HG02840 (cell line): Measurements from ENCODE around the gene EBLN2.

Experiments used
- ATAC-seq: cut with Tn5 transposase; IDR thresholded peaks from one replicate; pipeline ENCODE4 v1.9.1; 2021; ENCODE audit warnings: mild to moderate bottlenecking, moderate library complexity, moderate number of reproducible peaks; ENCODE audit not compliant: unreplicated experiment, low FRiP score

EBLN2 gene

DNA sequence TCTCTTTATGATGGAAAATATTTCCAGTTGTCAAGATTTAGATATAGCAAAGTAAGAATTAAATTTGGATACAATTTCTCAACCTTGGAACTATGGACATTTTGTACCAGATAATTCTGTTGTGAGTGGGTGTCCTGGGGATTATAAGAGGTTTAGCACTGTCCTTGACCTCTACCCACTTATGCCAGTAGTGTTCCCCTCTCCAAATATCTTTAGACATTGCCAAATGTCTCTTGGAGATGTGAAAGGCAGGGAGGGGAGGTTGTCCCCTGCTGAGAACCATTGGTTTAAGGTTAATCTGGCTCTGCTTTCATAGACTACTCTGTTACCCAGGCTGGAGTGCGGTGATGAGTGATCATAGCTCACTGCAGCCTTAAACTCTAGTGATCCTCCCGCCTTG lies at the start of gene EBLN2:
TSS of gene EBLN2 (plus strand) at position 244 of the 400 bp plus-strand sequence. CDS start 423 bp downstream, outside the sequence.
- no peak for ATAC-seq

GRCh38 chr3:73018298-73018697 lies 43.2 kb upstream of the EBLN2 start:
- ATAC-seq = no peak

GRCh38 chr3:73018790-73019441 lies 42.5 kb upstream of the EBLN2 start:
- ATAC-seq = no peak

- ATAC-seq = no peak
Observed at GRCh38 chr3:73021301-73021835, 40.1 kb upstream of the EBLN2 start.

GRCh38 chr3:73024836-73025235 lies 36.6 kb upstream of the EBLN2 start:
- no peak for ATAC-seq

DNA sequence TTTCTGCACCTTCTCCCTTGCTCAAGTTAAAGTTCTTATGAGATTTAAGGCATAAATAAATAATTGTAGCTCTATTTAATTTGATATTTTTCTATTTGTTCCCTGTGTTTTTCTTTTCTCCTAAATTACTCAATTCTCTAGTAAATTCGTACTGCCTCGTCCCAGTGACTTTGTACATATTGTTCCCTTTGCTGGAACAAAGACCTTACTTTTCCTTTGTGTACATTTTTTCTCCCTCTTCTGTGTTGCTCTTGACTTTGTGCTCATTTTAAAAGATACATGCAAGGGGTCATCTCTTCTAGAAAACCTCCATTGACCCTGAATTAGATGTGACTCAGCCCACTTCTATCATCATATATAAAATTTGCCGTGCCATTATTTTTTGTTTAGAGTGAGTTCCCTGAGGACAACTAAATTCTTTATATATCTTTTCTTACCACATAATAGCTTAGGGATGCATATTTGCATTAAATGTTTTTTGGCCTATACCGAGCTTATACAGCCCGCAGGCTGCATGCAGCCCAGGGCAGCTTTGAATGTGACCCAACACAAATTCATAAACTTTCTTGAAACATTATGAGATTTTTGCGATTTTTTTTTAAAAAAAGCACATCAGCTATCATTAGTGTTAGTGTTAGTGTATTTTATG lies 35.2 kb upstream of the EBLN2 start:
- ATAC-seq = no peak

DNA sequence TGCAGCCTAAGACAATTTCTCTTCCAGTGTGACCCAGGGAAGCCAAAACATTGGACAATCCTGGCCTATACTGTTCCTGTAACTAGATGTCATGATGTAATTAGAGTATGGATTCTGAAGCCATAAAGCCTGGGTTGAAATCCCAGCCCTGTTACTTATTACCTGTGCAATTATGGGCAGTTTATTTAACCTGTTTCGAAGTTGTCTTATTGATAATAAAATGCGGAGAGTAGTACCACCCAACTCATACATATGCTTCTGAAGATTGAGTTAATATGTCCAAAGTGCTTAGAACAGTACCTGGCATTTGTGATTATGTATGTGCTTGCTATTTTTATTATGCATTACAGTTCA lies 34.7 kb upstream of the EBLN2 start:
- ATAC-seq = no peak

DNA sequence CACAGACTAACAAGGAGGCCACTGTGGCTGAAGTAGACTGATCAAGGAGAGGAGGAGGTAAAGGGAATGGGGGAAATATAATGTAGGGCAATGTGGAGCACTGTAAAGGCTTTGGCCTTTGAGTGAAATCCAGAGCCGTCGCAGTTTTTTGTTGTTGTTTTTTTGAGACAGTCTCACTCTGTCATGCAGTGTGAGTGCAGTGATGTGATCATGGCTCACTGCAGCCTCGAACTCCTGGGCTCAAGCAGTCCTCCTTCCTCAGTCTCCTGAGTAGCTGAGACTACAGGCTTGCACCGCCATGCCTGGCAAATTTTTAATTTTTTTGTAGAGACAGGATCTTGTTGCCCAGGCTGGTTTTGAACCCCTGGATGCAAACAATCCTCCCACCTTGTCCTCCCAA lies 32.7 kb upstream of the EBLN2 start:
- no peak for ATAC-seq

- ATAC-seq = no peak
Observed at GRCh38 chr3:73029321-73029796, 32.1 kb upstream of the EBLN2 start.

- no peak for ATAC-seq
Observed at GRCh38 chr3:73030073-73030597, 31.3 kb upstream of the EBLN2 start.

- no peak for ATAC-seq
Observed at GRCh38 chr3:73031573-73032103, 29.8 kb upstream of the EBLN2 start.

DNA sequence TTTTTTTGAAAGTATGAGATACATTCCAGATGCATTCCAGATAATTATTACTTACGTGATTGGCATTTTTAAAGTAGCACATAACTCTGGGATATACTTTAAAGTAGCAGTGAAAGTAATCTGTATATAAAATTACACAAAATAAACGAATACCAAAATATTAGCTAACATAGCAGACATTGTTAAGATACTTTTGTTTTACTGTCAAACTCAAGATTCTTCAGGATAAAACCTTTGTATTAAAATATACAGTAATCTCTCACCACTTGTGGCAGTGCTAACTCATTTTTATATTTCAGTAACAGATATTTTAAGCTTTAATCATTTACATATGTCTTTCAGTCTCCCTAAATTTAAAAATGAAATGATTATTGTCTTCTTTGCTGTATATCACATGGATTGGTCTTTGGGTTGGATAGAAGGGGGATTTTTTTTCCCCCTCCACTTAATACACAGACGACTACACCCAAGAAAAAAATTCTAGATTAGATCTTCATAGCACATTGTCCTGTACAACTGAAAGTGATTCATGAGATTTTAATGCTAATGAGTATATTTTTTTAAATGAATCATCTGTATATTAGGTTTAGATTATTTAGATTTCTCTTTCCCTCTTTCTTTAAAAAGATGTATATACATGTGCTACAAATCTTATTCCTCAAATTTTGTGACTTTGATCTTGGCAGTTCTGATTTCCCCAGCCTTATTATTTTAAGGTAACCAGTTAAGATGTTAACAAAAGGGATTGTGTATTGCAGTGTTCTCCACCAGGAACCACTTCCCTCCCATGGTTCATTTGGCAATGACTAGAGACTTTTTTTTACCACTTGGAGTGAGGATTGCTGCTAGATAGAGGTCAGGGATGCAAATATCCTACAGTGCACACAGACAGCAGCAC lies 24.5 kb upstream of the EBLN2 start:
- no peak for ATAC-seq

DNA sequence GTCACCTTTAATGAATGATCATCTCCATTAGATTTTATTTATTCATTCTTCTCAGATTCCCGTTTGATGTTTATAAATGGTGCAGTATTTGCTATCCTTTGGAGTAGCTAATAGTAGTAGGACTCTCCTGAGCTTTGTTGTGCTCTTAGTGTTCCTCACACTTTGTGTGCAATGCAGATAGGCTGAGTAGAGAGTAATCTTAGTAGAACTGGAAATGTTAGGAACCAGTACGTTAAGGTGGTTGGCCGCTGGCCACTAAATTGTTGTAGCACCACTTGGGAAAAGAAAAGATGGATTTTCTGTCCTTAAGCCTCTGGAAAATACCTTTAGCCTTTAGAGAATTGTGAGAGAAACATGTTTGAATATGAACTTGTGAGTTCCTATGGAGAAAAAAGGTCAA lies 19.9 kb upstream of the EBLN2 start:
- ATAC-seq = no peak

GRCh38 chr3:73043414-73043813 lies 18.0 kb upstream of the EBLN2 start:
- ATAC-seq = no peak

- ATAC-seq = no peak
Observed at GRCh38 chr3:73045391-73045790, 16.1 kb upstream of the EBLN2 start.

DNA sequence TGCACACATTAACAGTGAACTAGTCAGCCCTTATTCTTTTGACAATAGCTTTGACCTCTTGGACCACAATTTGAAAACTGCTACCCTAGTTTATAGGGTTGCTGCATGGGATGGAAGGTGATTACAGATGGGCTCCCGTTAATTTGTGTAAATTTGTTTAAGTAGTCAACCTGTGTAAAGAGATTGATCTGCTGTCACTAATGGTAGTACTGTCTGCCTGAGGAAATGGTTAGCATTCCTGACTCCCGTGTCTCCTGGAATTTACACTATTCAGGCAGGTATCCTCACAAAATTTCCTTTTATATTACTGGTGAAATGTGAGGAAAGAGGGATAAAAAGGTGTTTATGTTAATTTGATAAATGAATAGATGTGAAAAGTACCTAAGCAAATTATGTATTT lies 15.3 kb upstream of the EBLN2 start:
- no peak for ATAC-seq

DNA sequence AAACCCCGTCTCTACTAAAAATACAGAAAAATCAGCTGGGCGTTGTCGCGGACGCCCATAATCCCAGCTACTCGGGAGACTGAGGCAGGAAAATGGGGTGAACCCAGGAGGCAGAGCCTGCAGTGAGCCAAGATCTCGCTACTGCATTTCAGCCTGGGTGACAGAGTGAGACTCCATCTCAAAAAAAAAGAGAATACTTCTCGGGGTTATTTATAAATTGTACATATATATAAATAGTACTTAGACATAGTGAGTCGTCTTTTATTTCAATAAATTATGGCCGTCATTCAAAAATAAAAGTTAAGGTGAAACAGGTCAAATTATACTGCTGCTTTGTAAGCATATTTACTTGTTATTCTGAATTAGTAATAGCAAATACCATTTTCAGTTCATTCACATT lies 12.1 kb upstream of the EBLN2 start:
- no peak for ATAC-seq

DNA sequence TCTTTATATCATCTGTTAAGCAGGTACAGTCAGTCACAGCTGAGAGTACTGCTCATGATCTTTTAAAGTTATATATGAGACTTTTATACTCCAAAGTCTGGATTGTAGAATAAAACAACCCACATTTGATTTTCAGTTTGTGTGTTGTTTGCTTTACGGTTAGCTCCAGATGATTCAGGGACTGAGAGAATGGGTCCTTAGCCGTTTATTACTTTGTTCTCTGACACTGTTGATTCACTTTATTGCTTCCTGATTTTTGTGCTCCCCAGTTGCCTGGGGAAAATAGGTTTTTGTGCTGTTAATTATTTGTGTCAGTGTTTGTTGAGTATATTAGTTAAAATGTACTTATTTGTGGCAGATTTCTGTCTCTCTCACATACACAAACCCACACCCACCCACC lies 8.6 kb upstream of the EBLN2 start:
- no peak for ATAC-seq

- no peak for ATAC-seq
Observed at GRCh38 chr3:73055583-73055982, 5.9 kb upstream of the EBLN2 start.

GRCh38 chr3:73056014-73056844 lies 5.2 kb upstream of the EBLN2 start:
- ATAC-seq = no peak
